H1 (cell line): ENCODE data around the gene SEMA4D. TPM values are rescaled to one million over a fixed set of nuclear protein-coding genes. Genes with fewer than 3 reads are reported as not detected.
A peak's percentile ranks its signal among the peaks of the same experiment; 100 is the strongest.

Source experiments
- CTCF ChIA-PET: fragments of 300-600 bp; sonication (Branson Sonifier 250); formaldehyde crosslinking; loops from one replicate; lab custom pipeline; 2021; ENCODE audit not compliant: partially characterized antibody; lab: Charles Lee
- POLR2A ChIA-PET: fragments of 300-600 bp; sonication (Branson Sonifier 250); formaldehyde crosslinking; loops from one replicate; lab custom pipeline; 2021; ENCODE audit warnings: inconsistent platforms; ENCODE audit not compliant: partially characterized antibody; lab: Charles Lee
- DNase-seq, 2 experiments: peaks; one replicate each; pipeline versions ENCODE4 v3.0.0 to v3.0.0-alpha.2; 2010 to 2022; ENCODE audit warnings: low spot score in 2 of 2, low read depth in 1 of 2, mixed read lengths in 1 of 2
- FAIRE-seq: peaks from 2 replicates; lab custom pipeline; 2011; peaks lifted over from hg19 to GRCh38; lab: Jason Lieb, UNC
- H2AFZ ChIP-seq: 2 replicates; pipeline ENCODE4 v1.8.1; 2012; ENCODE audit warnings: low read length, inconsistent platforms
- H2AK5ac ChIP-seq: 2 replicates; pipeline ENCODE4 v1.6.1; 2013; ENCODE audit warnings: low read depth, low read length
- H2BK120ac ChIP-seq: replicated peaks from 2 replicates; pipeline ENCODE3; 2013; ENCODE audit warnings: low read depth, low read length, inconsistent platforms
- H2BK12ac ChIP-seq: 2 replicates; pipeline ENCODE4 v1.6.1; 2013; ENCODE audit warnings: low read depth, low read length
- H2BK15ac ChIP-seq: 2 replicates; pipeline ENCODE4 v1.6.1; 2013; ENCODE audit warnings: low read length
- H2BK20ac ChIP-seq: 2 replicates; pipeline ENCODE4 v1.6.1; 2013; ENCODE audit warnings: low read length
- H2BK5ac ChIP-seq: 2 replicates; pipeline ENCODE4 v1.6.1; 2013; ENCODE audit warnings: low read depth, low read length
- H3K14ac ChIP-seq: 2 replicates; pipeline ENCODE4 v1.6.1; 2013; ENCODE audit warnings: inconsistent platforms; ENCODE audit not compliant: insufficient read length
- H3K18ac ChIP-seq: 2 replicates; pipeline ENCODE4 v1.6.1; 2013; ENCODE audit warnings: low read length; ENCODE audit errors: extremely low read depth
- H3K23ac ChIP-seq: 2 replicates; pipeline ENCODE4 v1.6.1; 2013; ENCODE audit warnings: inconsistent platforms; ENCODE audit not compliant: insufficient read length
- H3K23me2 ChIP-seq: 2 replicates; pipeline ENCODE4 v1.6.1; 2013; ENCODE audit warnings: low read depth, low read length
- H3K27ac ChIP-seq: 2 replicates; pipeline ENCODE4 v1.6.1; 2011; ENCODE audit warnings: low read depth, low read length, inconsistent platforms
- H3K27me3 ChIP-seq, 4 experiments: replicated peaks in 1 of 4; 1 replicate in 1 of 4; 2 replicates in 3 of 4; pipeline versions ENCODE4 v1.6.1 to v1.8.1; 2011 to 2013; ENCODE audit warnings: low read length in 3 of 4, mild to moderate bottlenecking in 3 of 4, inconsistent platforms in 2 of 4, mixed read lengths in 2 of 4, moderate library complexity in 1 of 4; ENCODE audit not compliant: control insufficient read depth in 3 of 4, insufficient read depth in 3 of 4; ENCODE audit errors: extremely low read depth in 1 of 4
- H3K36me3 ChIP-seq, 4 experiments: 2 replicates each; pipeline versions ENCODE4 v1.6.1 to v1.8.1; 2011 to 2013; ENCODE audit warnings: mild to moderate bottlenecking in 4 of 4, low read length in 3 of 4, moderate library complexity in 2 of 4, control low read depth in 1 of 4, inconsistent platforms in 1 of 4; ENCODE audit not compliant: insufficient read depth in 4 of 4, control insufficient read depth in 2 of 4
- H3K4ac ChIP-seq: replicated peaks from 2 replicates; pipeline ENCODE3; 2013; ENCODE audit warnings: low read length, low read depth, mixed read lengths, inconsistent platforms; ENCODE audit not compliant: insufficient read length
- H3K4me1 ChIP-seq, 4 experiments: replicated peaks in 1 of 4; 1 replicate in 1 of 4; 2 replicates in 3 of 4; pipeline versions ENCODE4 v1.6.1 to v1.8.1; 2011 to 2013; ENCODE audit warnings: low read length in 3 of 4, inconsistent platforms in 2 of 4, mixed read lengths in 1 of 4; ENCODE audit not compliant: insufficient read depth in 4 of 4, control insufficient read depth in 3 of 4
- H3K4me2 ChIP-seq, 2 experiments: 2 replicates each; pipeline versions ENCODE4 v1.6.1 to v1.8.1; 2011 to 2013; ENCODE audit warnings: low read depth in 2 of 2, low read length in 2 of 2, control low read depth in 1 of 2, inconsistent platforms in 1 of 2, mild to moderate bottlenecking in 1 of 2; ENCODE audit not compliant: insufficient read depth in 1 of 2
- H3K4me3 ChIP-seq, 4 experiments: fragments of 200-600, 300-600 bp in 1 of 4; sonication (generic), shearing (Covaris generic), sonication (Bioruptor Twin) in 1 of 4; 2 replicates each; pipeline versions ENCODE4 v1.5.1 to v1.8.1; 2011 to 2016; ENCODE audit warnings: low read length in 4 of 4, low read depth in 3 of 4, control low read depth in 2 of 4, inconsistent platforms in 2 of 4, mild to moderate bottlenecking in 2 of 4, mixed read lengths in 1 of 4, moderate library complexity in 1 of 4; ENCODE audit not compliant: insufficient read depth in 2 of 4; ENCODE audit errors: extremely low read depth in 1 of 4
- H3K56ac ChIP-seq: replicated peaks from 2 replicates; pipeline ENCODE3; 2013; ENCODE audit warnings: low read depth, mild to moderate bottlenecking, mixed read lengths, low read length, inconsistent platforms; ENCODE audit not compliant: insufficient read length
- H3K79me1 ChIP-seq: 2 replicates; pipeline ENCODE4 v1.6.1; 2013; ENCODE audit warnings: low read depth, low read length, control low read depth
- H3K79me2 ChIP-seq, 2 experiments: 2 replicates each; pipeline versions ENCODE4 v1.6.1 to v1.8.1; 2012 to 2013; ENCODE audit warnings: low read length in 2 of 2, mild to moderate bottlenecking in 2 of 2, inconsistent platforms in 1 of 2; ENCODE audit not compliant: insufficient read depth in 2 of 2, control insufficient read depth in 1 of 2
- H3K9ac ChIP-seq, 4 experiments: replicated peaks in 1 of 4; 1 replicate in 1 of 4; 2 replicates in 3 of 4; pipeline versions ENCODE4 v1.6.1 to v1.8.1; 2011 to 2013; ENCODE audit warnings: low read depth in 3 of 4, low read length in 3 of 4, control low read depth in 2 of 4, mild to moderate bottlenecking in 2 of 4, moderate library complexity in 2 of 4, inconsistent platforms in 1 of 4; ENCODE audit errors: extremely low read depth in 1 of 4
- H3K9me3 ChIP-seq, 2 experiments: 2 replicates each; pipeline versions ENCODE4 v1.6.1 to v1.8.1; 2012 to 2013; ENCODE audit warnings: mild to moderate bottlenecking in 2 of 2, moderate library complexity in 2 of 2, control low read depth in 1 of 2, inconsistent platforms in 1 of 2, low read depth in 1 of 2, low read length in 1 of 2, mixed read lengths in 1 of 2; ENCODE audit not compliant: insufficient read depth in 2 of 2
- H4K20me1 ChIP-seq, 2 experiments: replicated peaks in 1 of 2; 2 replicates each; pipeline versions ENCODE3 to v1.8.1; 2011 to 2013; ENCODE audit warnings: inconsistent platforms in 2 of 2, low read length in 2 of 2, mild to moderate bottlenecking in 1 of 2; ENCODE audit not compliant: insufficient read depth in 2 of 2, control insufficient read depth in 1 of 2
- H4K5ac ChIP-seq: 2 replicates; pipeline ENCODE4 v1.6.1; 2013; ENCODE audit warnings: low read length, low read depth, mixed read lengths, inconsistent platforms; ENCODE audit not compliant: insufficient read length
- H4K8ac ChIP-seq: 2 replicates; pipeline ENCODE4 v1.8.0; 2013; ENCODE audit warnings: mild to moderate bottlenecking, moderate library complexity, low read length, inconsistent platforms; ENCODE audit not compliant: insufficient read depth; ENCODE audit errors: extremely low read depth
- H4K91ac ChIP-seq: replicated peaks from 2 replicates; pipeline ENCODE3; 2013; ENCODE audit warnings: low read length, mixed read lengths, inconsistent platforms; ENCODE audit not compliant: insufficient read length
- NANOG ChIP-seq: IDR thresholded peaks from 2 replicates; pipeline ENCODE4 v1.6.1; 2011; ENCODE audit warnings: low read length, low read depth, mild to moderate bottlenecking, inconsistent platforms; ENCODE audit not compliant: insufficient read depth, poor library complexity, severe bottlenecking
- RNF2 ChIP-seq: fragments of 200-900, 300-1000 bp; sonication (generic); IDR thresholded peaks from 2 replicates; pipeline ENCODE4 v1.7.1; 2016; ENCODE audit warnings: borderline replicate concordance, low read depth, mild to moderate bottlenecking, antibody characterized with exemption, low read length; ENCODE audit not compliant: poor library complexity, severe bottlenecking; ENCODE audit errors: missing control alignments
- WGBS, 2 experiments: shearing (Covaris generic) in 1 of 2; methylation state at CpG; one replicate each; pipeline versions ENCODE4 v1.1.6 to v1.1.7; 2013 to 2015; ENCODE audit warnings: low lambda C conversion rate in 2 of 2, mixed read lengths in 2 of 2, inconsistent platforms in 1 of 2, low coverage in 1 of 2, missing lambda C conversion rate in 1 of 2; ENCODE audit not compliant: insufficient replicate concordance in 2 of 2, insufficient coverage in 1 of 2, insufficient read length in 1 of 2; ENCODE audit errors: extremely low coverage in 1 of 2, missing lambda C conversion rate in 1 of 2; 5-methylcytosine and 5-hydroxymethylcytosine counted together
- polyA plus RNA-seq, 7 experiments: library from polyadenylated mRNA; depleted of rRNA in 3 of 7; stranded (reverse) in 5 of 7; unstranded in 2 of 7; fragments of >200 nt in 5 of 7; fragments of 200-250 nt in 2 of 7; gene quantifications; 1 replicate in 5 of 7; 2 replicates in 1 of 7; 4 replicates in 1 of 7; pipeline versions ENCODE4 v1.2.1 to v1.2.3, GENCODE V29; 2011 to 2013; ENCODE audit warnings: missing spikeins in 2 of 7, mixed read lengths in 2 of 7
- total RNA-seq: library from RNA; stranded (reverse); fragmentation: NEBNext Ultra II Directional; extraction: Animal tissue kit (Norgen Biotek cat#: 25700); gene quantifications from 2 replicates; pipeline ENCODE4 v1.2.1, GENCODE V29; 2021

SEMA4D gene
- total and polyA plus RNA-seq, 2 of the 8 experiments (the other 6 are each of a cell fraction or from before 2014, with no cell fraction given): 21.0 to 70.4 TPM

GRCh38 chr9:89410641-89411350 is 87.1 kb downstream of the SEMA4D start:
- H4K8ac ChIP-seq: no peak overlapping the region
- H3K36me3 ChIP-seq: peaks cover 0 to 3% (median 0%) of the 10 kb centered on the region in 4 experiments; a peak in 1 of 8 replicates
- H2BK12ac ChIP-seq: no peak overlapping the region
- no peaks in the 10 kb centered on the region for H3K27me3 ChIP-seq
- 75% methylated on average over 7 of the region's 7 CpGs; no CpG with 5 or more reads in 1 of the 2 experiments for WGBS, 2 experiments
- POLR2A ChIA-PET: no interaction called here
- no peak overlapping the region for H3K4ac ChIP-seq
- H3K23ac ChIP-seq: no peak overlapping the region
- H3K27ac ChIP-seq: no peak overlapping the region
- H2BK5ac ChIP-seq: 0 out of 2 replicates have a peak overlapping the region, but pooled peaks have one; percentile 56
- peaks cover 8 to 10% of the 10 kb centered on the region in 2 experiments for H4K20me1 ChIP-seq
- DNase-seq: no peak
- H3K56ac ChIP-seq: no peak overlapping the region
- no peak overlapping the region for H2BK15ac ChIP-seq
- no peak for FAIRE-seq
- no peak overlapping the region for H3K9ac ChIP-seq
- H3K14ac ChIP-seq: no peak overlapping the region
- H4K5ac ChIP-seq: no peak overlapping the region
- no peak overlapping the region for H2AFZ ChIP-seq
- H2BK120ac ChIP-seq: no peak overlapping the region
- no peak overlapping the region for H3K18ac ChIP-seq
- CTCF ChIA-PET: interaction anchor here (0.7 to 1.8 kb wide), 9 partner anchors 19 to 190 kb away, joined by 3 to 7 read pairs (median 4); no protein-coding TSS in a partner anchor
- H3K79me2 ChIP-seq: peaks cover 0 to 44% of the 10 kb centered on the region in 2 experiments; a peak in 3 of 4 replicates
- H3K23me2 ChIP-seq: 0 out of 2 replicates have a peak, but pooled peaks cover 5% of the 10 kb centered on the region
- H4K91ac ChIP-seq: no peak overlapping the region
- no peaks in the 10 kb centered on the region for H3K9me3 ChIP-seq
- peaks cover 10 to 24% (median 19%) of the 10 kb centered on the region in 4 experiments for H3K4me1 ChIP-seq
- H3K4me3 ChIP-seq: no peak overlapping the region
- H2BK20ac ChIP-seq: no peak overlapping the region
- H3K4me2 ChIP-seq: no peak overlapping the region
- peaks cover 11% of the 10 kb centered on the region; the same call in 1 of the 2 replicates for H3K79me1 ChIP-seq
- no peak overlapping the region for H2AK5ac ChIP-seq
- no peak for TF ChIP-seq RNF2
- TF ChIP-seq NANOG: no peak
